ENCODE data around the gene RGS16.
A peak's percentile ranks its signal among the peaks of the same experiment; 100 is the strongest.

RGS16 gene, protein sequence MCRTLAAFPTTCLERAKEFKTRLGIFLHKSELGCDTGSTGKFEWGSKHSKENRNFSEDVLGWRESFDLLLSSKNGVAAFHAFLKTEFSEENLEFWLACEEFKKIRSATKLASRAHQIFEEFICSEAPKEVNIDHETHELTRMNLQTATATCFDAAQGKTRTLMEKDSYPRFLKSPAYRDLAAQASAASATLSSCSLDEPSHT

DNA sequence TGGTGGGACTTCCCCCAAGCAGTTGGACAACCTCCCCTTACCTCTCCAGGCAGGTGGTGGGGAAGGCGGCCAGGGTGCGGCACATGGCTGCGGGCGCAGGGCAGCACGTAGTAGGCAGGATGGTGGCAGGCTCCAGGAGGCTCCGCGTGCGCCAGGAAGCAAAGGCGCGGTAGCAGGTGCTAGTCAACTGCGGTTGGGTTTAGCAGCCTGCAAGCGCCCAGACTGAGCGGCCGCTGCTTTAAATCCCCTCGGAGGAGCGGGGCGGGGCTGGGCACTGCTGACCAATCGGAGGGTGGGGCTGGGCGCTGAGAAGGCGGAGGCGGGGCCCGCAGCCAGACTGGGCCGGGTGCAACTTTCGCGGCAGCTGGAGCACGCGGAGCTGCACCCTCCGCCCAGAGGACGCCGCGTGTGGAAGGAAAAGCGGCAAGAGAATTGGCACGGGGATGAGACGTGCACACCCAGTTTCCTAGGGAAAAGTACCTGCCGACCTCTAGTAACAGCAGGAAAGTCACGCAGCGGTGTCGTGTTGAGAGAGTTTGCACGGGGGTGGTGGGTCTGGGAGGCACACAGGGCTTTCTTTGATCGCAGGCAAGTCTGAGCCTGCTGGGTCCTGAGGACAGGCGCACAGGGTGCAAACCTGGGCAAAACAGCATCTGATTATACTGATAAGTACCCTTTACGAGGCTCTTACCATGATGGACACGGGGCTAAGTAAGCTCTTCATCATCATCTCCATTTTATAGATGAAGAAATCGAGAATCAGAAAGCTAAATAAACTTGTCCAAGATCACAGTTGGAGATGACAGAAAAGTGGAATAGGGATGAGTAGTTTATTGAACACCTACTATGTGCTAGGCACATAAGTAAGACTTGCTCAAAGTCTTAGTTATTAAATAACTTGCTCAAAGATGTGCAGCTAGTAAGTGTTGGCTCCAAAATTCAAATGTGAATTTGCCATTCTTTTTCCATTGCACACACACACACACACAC is at the start of gene RGS16:
RGS16 (minus strand) TSS at position 215 of the 990 bp plus-strand sequence; CDS start at position 85, 130 bp downstream.
- Histone ChIP-seq H3K27me3 (ENCODE audit: control insufficient read depth in 2 of 2, insufficient read depth in 2 of 2, low read length in 2 of 2) (peaks cover 0 to 4% of the 10 kb centered on the region in 2 donors), H3K36me3 (ENCODE audit: control insufficient read depth in 2 of 2, insufficient read depth in 2 of 2, low read length in 2 of 2) (peaks cover 0 to 2% of the 10 kb centered on the region in 2 donors), H3K27ac (ENCODE audit: low read depth in 2 of 2, low read length in 2 of 2) (peak within 1 kb of the TSS; percentile 28 to 42), H3K9ac (ENCODE audit: low read depth in 1 of 2, low read length in 2 of 2) (peak within 1 kb of the TSS; percentile 60 to 63), H3K4me1 (ENCODE audit: control insufficient read depth in 2 of 2, insufficient read depth in 2 of 2, low read length in 2 of 2) (peaks cover 12 to 13% of the 10 kb centered on the region in 2 donors), H3K4me3 (ENCODE audit: low read length in 2 of 2) (peak within 1 kb of the TSS; percentile 71 to 75), H3K9me3 (ENCODE audit: control insufficient read depth in 2 of 2, low read length in 2 of 2) (no peaks in the 10 kb centered on the region)

DNA sequence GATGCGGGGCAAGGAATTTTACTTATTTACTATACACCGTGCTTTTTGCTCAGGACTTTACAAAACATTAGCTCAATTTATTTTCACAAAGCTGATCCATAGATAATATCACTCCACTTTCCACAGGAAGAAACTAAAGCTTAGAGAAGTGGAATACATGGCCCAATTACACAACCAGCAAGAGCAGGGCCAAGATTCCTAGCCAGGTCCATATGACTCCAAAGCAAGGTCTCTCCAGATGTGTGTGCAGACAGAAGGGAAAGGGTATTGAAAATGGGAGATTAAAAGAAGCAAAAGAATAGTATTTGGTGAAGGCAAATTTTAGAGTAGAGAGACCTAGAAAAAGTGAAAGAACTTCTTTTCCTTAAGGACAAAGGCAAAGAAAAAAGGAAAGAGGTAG is 49.8 kb upstream of the RGS16 start:
- no peaks in the 10 kb centered on the region for H3K4me1 ChIP-seq (ENCODE audit: control insufficient read depth in 2 of 2, insufficient read depth in 2 of 2, low read length in 2 of 2)
- H3K9ac ChIP-seq (ENCODE audit: low read depth in 1 of 2, low read length in 2 of 2) = no peak overlapping the region
- H3K27me3 ChIP-seq (ENCODE audit: control insufficient read depth in 2 of 2, insufficient read depth in 2 of 2, low read length in 2 of 2) = no peaks in the 10 kb centered on the region
- H3K4me3 ChIP-seq (ENCODE audit: low read length in 2 of 2) = no peak overlapping the region
- no peaks in the 10 kb centered on the region for H3K36me3 ChIP-seq (ENCODE audit: control insufficient read depth in 2 of 2, insufficient read depth in 2 of 2, low read length in 2 of 2)
- H3K27ac ChIP-seq (ENCODE audit: low read depth in 2 of 2, low read length in 2 of 2) = no peak overlapping the region
- no peaks in the 10 kb centered on the region for H3K9me3 ChIP-seq (ENCODE audit: control insufficient read depth in 2 of 2, low read length in 2 of 2)

DNA sequence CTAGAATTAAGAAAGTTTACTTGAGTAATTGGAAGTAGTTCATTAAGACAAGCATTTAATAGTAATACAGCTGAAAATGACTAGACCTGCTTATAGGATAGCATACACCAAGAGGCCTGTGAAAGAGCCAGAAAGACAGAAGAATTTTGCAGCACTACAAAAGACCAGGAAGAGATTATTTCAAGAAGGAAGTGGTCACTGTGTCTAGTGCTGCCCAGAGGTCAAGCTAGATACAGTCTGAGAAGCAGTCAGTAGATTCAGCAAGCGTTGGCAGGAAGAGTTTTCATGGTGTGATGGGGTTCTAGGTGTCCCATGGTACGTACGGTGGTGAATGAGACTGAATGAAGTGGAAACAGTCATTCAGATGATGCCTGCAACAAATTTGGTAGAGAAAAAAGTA is 48.7 kb upstream of the RGS16 start:
- Histone ChIP-seq H3K27me3 (ENCODE audit: control insufficient read depth in 2 of 2, insufficient read depth in 2 of 2, low read length in 2 of 2) (no peaks in the 10 kb centered on the region), H3K27ac (ENCODE audit: low read depth in 2 of 2, low read length in 2 of 2) (no peak overlapping the region), H3K9me3 (ENCODE audit: control insufficient read depth in 2 of 2, low read length in 2 of 2) (no peaks in the 10 kb centered on the region), H3K4me1 (ENCODE audit: control insufficient read depth in 2 of 2, insufficient read depth in 2 of 2, low read length in 2 of 2) (no peaks in the 10 kb centered on the region), H3K9ac (ENCODE audit: low read depth in 1 of 2, low read length in 2 of 2) (no peak overlapping the region), H3K36me3 (ENCODE audit: control insufficient read depth in 2 of 2, insufficient read depth in 2 of 2, low read length in 2 of 2) (no peaks in the 10 kb centered on the region), H3K4me3 (ENCODE audit: low read length in 2 of 2) (no peak overlapping the region)

DNA sequence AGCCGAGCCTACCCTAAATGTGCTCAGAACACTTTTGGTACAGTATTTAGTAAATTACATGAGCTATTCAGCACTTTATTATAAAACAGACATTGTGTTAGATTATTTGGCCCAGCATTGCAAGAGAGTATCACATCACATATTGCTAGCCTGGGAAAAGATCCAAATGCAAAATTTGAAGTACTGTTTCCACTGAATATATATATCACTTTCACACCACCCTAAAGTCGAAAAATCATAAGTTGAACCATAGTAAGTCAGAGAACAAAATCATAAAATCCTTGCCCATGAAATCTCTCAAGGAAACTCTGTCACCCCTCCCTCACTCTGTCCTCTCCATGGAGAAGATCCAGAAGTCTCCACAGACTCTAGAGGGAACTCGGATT is 47.1 kb upstream of the RGS16 start:
- H3K9ac ChIP-seq (ENCODE audit: low read depth in 1 of 2, low read length in 2 of 2) = no peak overlapping the region
- no peak overlapping the region for H3K4me3 ChIP-seq (ENCODE audit: low read length in 2 of 2)
- H3K36me3 ChIP-seq (ENCODE audit: control insufficient read depth in 2 of 2, insufficient read depth in 2 of 2, low read length in 2 of 2) = no peaks in the 10 kb centered on the region
- no peaks in the 10 kb centered on the region for H3K9me3 ChIP-seq (ENCODE audit: control insufficient read depth in 2 of 2, low read length in 2 of 2)
- no peaks in the 10 kb centered on the region for H3K27me3 ChIP-seq (ENCODE audit: control insufficient read depth in 2 of 2, insufficient read depth in 2 of 2, low read length in 2 of 2)
- H3K4me1 ChIP-seq (ENCODE audit: control insufficient read depth in 2 of 2, insufficient read depth in 2 of 2, low read length in 2 of 2) = no peaks in the 10 kb centered on the region
- H3K27ac ChIP-seq (ENCODE audit: low read depth in 2 of 2, low read length in 2 of 2) = no peak overlapping the region

DNA sequence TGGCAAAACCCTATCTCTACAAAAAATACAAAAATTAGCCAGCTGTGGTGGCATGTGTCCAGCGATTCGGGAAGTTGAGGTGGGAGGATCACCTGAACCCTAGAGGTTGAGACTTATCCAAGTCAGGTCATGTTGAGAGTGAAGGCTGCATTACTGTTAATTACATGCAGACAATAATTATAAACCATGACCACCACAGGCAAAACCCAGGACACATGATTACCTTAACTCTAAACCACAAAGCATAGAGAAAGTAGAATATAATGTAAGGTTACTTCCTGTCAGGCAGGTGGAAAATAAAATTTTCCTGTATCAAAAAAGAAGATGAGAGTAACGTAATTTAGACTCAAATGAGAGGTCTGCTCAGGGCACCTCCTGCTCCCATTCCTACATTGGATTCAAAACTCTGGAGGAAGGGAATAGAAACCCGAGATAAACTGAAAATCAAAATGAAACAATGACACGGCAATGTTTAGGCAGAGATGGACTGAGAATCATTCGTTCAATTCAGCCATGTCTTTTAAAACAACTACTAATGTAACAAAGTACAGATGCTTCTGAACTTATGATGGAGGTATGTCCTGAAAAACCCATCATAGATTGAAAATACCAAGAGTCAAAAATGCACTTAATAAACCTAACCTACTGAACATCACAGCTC is 46.6 kb upstream of the RGS16 start:
- Histone ChIP-seq H3K9ac (ENCODE audit: low read depth in 1 of 2, low read length in 2 of 2) (no peak overlapping the region), H3K36me3 (ENCODE audit: control insufficient read depth in 2 of 2, insufficient read depth in 2 of 2, low read length in 2 of 2) (no peaks in the 10 kb centered on the region), H3K4me3 (ENCODE audit: low read length in 2 of 2) (no peak overlapping the region), H3K27me3 (ENCODE audit: control insufficient read depth in 2 of 2, insufficient read depth in 2 of 2, low read length in 2 of 2) (no peaks in the 10 kb centered on the region), H3K9me3 (ENCODE audit: control insufficient read depth in 2 of 2, low read length in 2 of 2) (no peaks in the 10 kb centered on the region), H3K4me1 (ENCODE audit: control insufficient read depth in 2 of 2, insufficient read depth in 2 of 2, low read length in 2 of 2) (no peaks in the 10 kb centered on the region), H3K27ac (ENCODE audit: low read depth in 2 of 2, low read length in 2 of 2) (no peak overlapping the region)

DNA sequence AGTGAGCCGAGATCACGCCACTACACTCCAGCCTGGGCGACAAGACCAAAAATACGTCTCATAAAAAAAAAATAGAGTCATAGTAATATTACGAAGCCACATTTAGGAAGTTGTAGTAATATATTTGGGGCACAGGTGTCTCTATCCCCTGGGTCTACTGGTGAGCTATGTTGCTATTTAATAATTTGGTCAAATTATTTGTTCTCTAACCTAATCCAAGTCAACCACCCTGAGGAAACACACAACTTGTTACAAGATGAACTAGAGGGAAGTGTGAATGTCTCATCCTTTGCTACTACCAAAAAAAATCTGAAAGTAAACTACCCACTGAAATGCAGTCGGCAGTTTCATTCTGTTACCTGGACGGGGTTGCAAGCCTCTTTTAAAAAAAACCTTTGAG is 44.9 kb upstream of the RGS16 start:
- Histone ChIP-seq H3K4me1 (ENCODE audit: control insufficient read depth in 2 of 2, insufficient read depth in 2 of 2, low read length in 2 of 2) (no peaks in the 10 kb centered on the region), H3K9ac (ENCODE audit: low read depth in 1 of 2, low read length in 2 of 2) (no peak overlapping the region), H3K4me3 (ENCODE audit: low read length in 2 of 2) (no peak overlapping the region), H3K36me3 (ENCODE audit: control insufficient read depth in 2 of 2, insufficient read depth in 2 of 2, low read length in 2 of 2) (no peaks in the 10 kb centered on the region), H3K9me3 (ENCODE audit: control insufficient read depth in 2 of 2, low read length in 2 of 2) (no peaks in the 10 kb centered on the region), H3K27me3 (ENCODE audit: control insufficient read depth in 2 of 2, insufficient read depth in 2 of 2, low read length in 2 of 2) (no peaks in the 10 kb centered on the region), H3K27ac (ENCODE audit: low read depth in 2 of 2, low read length in 2 of 2) (no peak overlapping the region)

DNA sequence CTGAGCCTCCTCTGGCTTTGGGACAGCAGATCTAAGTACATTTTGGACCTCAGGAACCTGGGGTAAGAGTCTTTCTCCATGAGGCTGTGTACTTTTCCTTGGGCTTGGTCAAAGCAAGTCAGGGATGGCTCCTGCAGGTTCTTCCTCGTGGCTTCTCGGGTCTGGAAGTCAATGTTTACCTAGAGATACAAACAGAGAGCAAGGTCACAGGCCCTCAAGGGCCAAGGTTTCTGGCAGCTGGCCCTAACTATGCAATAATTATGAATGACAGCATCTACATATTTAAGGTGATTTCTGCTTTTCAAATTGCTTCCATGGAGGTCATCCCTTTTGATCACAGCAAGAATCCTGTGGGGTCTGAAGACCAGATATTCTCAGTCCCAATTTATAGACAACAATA is 42.5 kb upstream of the RGS16 start:
- Histone ChIP-seq H3K9me3 (ENCODE audit: control insufficient read depth in 2 of 2, low read length in 2 of 2) (no peaks in the 10 kb centered on the region), H3K4me3 (ENCODE audit: low read length in 2 of 2) (no peak overlapping the region), H3K27ac (ENCODE audit: low read depth in 2 of 2, low read length in 2 of 2) (no peak overlapping the region), H3K36me3 (ENCODE audit: control insufficient read depth in 2 of 2, insufficient read depth in 2 of 2, low read length in 2 of 2) (no peaks in the 10 kb centered on the region), H3K4me1 (ENCODE audit: control insufficient read depth in 2 of 2, insufficient read depth in 2 of 2, low read length in 2 of 2) (no peaks in the 10 kb centered on the region), H3K27me3 (ENCODE audit: control insufficient read depth in 2 of 2, insufficient read depth in 2 of 2, low read length in 2 of 2) (no peaks in the 10 kb centered on the region), H3K9ac (ENCODE audit: low read depth in 1 of 2, low read length in 2 of 2) (no peak overlapping the region)

DNA sequence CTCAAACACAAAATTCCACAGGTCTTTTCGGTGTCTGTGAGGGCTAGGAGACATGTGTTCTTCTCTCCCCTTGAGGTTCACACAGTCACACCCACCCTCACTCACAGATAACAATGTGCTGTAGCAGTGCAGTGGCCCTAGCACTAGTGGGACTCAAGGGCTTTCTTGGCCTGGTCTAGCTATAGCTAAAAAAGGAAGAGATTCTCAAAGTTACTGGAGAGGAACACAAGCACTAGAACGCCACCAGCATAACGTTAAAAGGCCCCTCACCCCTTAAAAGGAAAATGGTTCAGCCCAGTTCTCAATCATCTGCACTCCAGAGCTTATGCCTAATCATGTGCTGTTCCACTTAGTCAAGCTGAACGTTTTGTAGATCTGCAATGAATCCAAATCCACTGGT is 40.7 kb upstream of the RGS16 start:
- H3K36me3 ChIP-seq (ENCODE audit: control insufficient read depth in 2 of 2, insufficient read depth in 2 of 2, low read length in 2 of 2) = no peaks in the 10 kb centered on the region
- no peaks in the 10 kb centered on the region for H3K27me3 ChIP-seq (ENCODE audit: control insufficient read depth in 2 of 2, insufficient read depth in 2 of 2, low read length in 2 of 2)
- no peaks in the 10 kb centered on the region for H3K9me3 ChIP-seq (ENCODE audit: control insufficient read depth in 2 of 2, low read length in 2 of 2)

DNA sequence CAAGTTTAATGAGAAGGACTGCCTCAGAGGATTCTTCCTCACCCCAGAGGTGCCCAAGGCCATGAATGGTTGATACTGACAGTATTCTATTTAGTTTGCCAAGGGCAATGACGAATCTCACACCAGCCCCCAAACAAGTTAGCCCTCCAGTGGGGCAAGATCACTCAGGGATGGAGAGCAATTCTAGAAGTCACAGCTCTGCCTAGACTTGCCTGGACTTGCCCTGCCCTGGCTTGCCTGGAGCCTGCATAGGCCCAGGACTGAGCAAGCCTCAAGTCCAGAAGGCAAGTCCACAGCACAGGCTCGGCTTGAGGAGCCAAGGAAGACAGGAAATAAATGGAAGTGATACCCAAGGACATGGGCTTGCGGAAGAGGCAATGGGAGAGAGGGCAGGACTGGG is 39.5 kb upstream of the RGS16 start:
- H3K9ac ChIP-seq (ENCODE audit: low read depth in 1 of 2, low read length in 2 of 2) = no peak overlapping the region
- no peaks in the 10 kb centered on the region for H3K4me1 ChIP-seq (ENCODE audit: control insufficient read depth in 2 of 2, insufficient read depth in 2 of 2, low read length in 2 of 2)
- H3K9me3 ChIP-seq (ENCODE audit: control insufficient read depth in 2 of 2, low read length in 2 of 2) = no peaks in the 10 kb centered on the region
- no peaks in the 10 kb centered on the region for H3K36me3 ChIP-seq (ENCODE audit: control insufficient read depth in 2 of 2, insufficient read depth in 2 of 2, low read length in 2 of 2)
- H3K4me3 ChIP-seq (ENCODE audit: low read length in 2 of 2) = no peak overlapping the region
- no peaks in the 10 kb centered on the region for H3K27me3 ChIP-seq (ENCODE audit: control insufficient read depth in 2 of 2, insufficient read depth in 2 of 2, low read length in 2 of 2)
- no peak overlapping the region for H3K27ac ChIP-seq (ENCODE audit: low read depth in 2 of 2, low read length in 2 of 2)

More for the DNA sequence above, 40.7 kb upstream of the RGS16 start:
- H3K9ac ChIP-seq (ENCODE audit: low read depth in 1 of 2, low read length in 2 of 2) = no peak overlapping the region
- H3K27ac ChIP-seq (ENCODE audit: low read depth in 2 of 2, low read length in 2 of 2) = no peak overlapping the region
- H3K4me3 ChIP-seq (ENCODE audit: low read length in 2 of 2) = no peak overlapping the region
- no peaks in the 10 kb centered on the region for H3K4me1 ChIP-seq (ENCODE audit: control insufficient read depth in 2 of 2, insufficient read depth in 2 of 2, low read length in 2 of 2)

DNA sequence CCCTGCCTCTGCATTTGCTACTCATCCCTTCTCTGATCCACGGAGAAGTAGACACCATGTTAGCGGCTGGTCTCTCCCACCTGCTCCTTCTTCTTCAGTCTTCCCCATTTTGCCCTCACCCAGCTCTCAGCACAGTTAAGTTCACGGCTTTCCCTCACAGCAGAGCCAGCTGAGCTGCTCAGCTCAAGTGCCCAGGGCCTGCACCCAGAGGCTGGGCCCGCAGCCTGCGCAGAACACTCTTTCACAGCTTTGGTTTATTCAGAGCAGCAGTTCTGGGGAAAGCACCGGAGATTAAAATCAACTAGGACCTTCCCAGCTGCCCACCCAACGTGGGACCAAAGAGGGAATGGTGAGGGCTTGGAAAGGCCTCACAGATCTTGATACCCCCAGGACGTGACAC is 38.3 kb upstream of the RGS16 start:
- Histone ChIP-seq H3K27ac (ENCODE audit: low read depth in 2 of 2, low read length in 2 of 2) (no peak overlapping the region), H3K9ac (ENCODE audit: low read depth in 1 of 2, low read length in 2 of 2) (no peak overlapping the region), H3K4me1 (ENCODE audit: control insufficient read depth in 2 of 2, insufficient read depth in 2 of 2, low read length in 2 of 2) (no peaks in the 10 kb centered on the region), H3K4me3 (ENCODE audit: low read length in 2 of 2) (no peak overlapping the region), H3K9me3 (ENCODE audit: control insufficient read depth in 2 of 2, low read length in 2 of 2) (no peaks in the 10 kb centered on the region), H3K27me3 (ENCODE audit: control insufficient read depth in 2 of 2, insufficient read depth in 2 of 2, low read length in 2 of 2) (no peaks in the 10 kb centered on the region), H3K36me3 (ENCODE audit: control insufficient read depth in 2 of 2, insufficient read depth in 2 of 2, low read length in 2 of 2) (no peaks in the 10 kb centered on the region)

All from mucosa of rectum (tissue), 2 donors.